NCI-H128 (cell line): ENCODE results near the gene DNAH8.
A peak's percentile ranks its signal among the peaks of the same experiment; 100 is the strongest.
"Not testable (repeated sequence)": the region's sequence is repeated elsewhere in the genome, so short reads cannot be mapped to it uniquely, and the experiment has no call there.

Source experiments
- DNase-seq: peaks from one replicate; lab custom pipeline; 2025; ENCODE audit not compliant: unreplicated experiment; lab: John Stamatoyannopoulos, UW

Gene DNAH8

DNA sequence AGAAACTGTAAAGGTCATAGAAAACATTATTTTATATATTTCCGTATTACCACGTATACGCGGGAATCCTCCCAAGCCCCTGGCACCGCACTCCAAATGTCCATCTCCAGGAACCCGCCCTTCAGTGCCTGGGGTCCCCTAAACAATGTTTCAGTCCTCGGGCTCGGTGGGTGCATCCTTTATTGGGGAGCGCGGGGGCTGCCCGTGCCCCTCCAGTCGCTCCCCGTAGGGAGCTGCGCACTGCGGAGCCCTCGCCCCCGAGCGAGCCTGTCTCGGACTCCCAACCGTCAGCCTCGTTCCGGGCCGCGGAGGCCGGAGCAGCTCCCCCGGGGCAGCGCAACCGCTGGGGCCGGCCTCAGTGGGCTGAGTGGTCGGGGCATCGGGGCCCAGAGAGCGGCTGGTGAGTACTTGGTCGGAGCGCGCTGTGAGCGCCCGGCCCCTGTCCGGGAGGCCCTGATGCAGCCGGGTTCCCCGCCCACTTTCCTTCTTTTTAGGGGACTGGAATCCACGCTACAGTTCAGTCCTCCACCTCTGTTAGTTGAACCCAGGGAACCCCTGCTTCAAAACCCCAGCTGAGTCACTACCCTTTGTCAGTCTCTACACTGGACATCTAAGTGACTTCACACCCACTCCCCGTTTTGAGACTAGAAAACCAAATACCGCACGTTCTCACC is at the start of gene DNAH8:
Gene DNAH8 (plus strand): TSS at position 296 of the 674 bp plus-strand sequence. CDS start 7,499 bp downstream, outside the sequence.
- no peak for DNase-seq

GRCh38 chr6:38671885-38672467 is 43.1 kb upstream of the DNAH8 start:
- DNase-seq = peak; percentile 15

DNA sequence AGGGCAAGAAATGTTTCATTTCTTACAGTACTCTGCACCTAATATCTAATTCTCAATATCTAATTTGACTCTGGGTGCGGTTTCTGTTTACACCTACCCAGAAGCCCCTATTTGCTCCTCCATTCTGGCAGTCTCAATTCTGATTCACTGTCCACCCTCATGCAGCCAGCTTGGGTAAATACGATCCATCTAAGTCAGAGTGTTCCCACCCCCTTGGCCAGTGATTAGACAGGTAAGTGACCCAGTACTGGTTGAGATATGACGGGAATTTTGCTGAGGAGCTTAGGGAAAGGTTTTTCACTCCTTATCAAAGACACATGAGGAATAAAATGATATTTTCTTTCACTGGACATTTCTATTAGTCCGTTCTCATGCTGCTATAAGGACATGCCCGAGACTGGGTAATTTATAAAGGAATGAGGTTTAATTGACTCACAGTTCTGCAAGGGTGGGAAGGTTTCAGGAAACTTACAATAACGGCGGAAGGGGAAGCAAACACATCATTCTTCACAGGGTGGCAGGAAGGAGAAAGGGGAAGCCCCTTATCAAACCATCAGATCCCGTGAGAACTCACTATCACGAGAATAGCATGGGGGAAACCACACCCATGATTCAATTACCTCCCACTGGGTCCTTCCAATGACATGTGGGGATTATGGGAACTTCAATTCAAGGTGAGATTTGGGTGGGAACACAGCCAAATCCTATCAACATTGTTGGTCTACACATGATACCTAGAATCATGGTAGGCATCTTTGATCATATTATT is 41.5 kb upstream of the DNAH8 start:
- DNase-seq = no peak

GRCh38 chr6:38676236-38676973 is 38.7 kb upstream of the DNAH8 start:
- no peak for DNase-seq

GRCh38 chr6:38676974-38677544 is 38.1 kb upstream of the DNAH8 start:
- no peak for DNase-seq

DNA sequence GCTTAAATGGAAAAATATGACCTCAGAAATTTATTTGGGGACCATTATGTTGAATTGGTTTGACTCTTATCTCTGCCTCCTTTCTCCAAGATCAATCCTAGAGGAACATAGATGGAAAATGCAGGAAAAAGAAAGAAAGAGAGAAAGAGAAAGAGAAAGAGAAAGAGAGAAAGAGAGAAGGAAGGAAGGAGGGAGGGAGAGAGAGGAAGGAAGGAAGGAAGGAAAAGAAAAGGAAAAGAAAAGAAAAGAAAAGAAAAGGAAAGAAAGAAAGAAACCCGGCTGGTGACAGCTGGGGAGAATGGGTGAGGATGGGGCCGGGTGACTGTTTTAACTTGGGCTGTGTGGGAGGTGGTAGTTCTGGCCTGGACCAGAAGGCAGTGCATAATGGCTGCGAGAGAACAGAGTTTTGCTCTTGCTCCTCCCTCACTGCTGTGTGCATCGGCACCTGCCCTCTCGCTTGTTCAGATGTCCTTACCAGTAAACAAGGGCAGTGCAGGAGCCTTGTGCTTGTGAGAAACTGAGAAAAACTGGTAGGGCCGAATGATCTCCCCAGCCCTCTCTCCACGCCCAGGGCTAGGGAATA is 36.8 kb upstream of the DNAH8 start:
- DNase-seq = no peak

GRCh38 chr6:38679668-38680067 is 35.4 kb upstream of the DNAH8 start:
- no peak for DNase-seq

GRCh38 chr6:38681850-38682249 is 33.3 kb upstream of the DNAH8 start:
- DNase-seq = no peak

GRCh38 chr6:38684237-38684636 is 30.9 kb upstream of the DNAH8 start:
- no peak for DNase-seq

DNA sequence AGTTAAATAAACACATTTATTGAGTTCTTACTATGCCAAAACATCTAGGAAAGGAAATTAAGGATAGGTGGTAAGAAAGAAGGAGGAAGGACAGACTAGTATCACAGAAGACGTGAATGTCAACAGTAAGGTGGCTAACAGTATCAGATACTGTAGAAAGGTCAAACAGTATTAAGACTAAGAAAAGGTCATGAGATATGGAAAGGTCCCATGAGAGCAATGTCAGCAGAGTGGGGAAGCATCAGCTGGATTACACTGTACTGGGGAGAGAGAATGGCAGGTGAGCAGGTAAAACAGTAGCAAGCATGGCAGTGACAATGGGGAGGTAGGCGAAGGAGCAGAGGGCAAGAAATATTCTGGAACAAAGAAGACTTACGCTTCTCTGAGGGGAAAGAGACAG is 30.2 kb upstream of the DNAH8 start:
- no peak for DNase-seq

DNA sequence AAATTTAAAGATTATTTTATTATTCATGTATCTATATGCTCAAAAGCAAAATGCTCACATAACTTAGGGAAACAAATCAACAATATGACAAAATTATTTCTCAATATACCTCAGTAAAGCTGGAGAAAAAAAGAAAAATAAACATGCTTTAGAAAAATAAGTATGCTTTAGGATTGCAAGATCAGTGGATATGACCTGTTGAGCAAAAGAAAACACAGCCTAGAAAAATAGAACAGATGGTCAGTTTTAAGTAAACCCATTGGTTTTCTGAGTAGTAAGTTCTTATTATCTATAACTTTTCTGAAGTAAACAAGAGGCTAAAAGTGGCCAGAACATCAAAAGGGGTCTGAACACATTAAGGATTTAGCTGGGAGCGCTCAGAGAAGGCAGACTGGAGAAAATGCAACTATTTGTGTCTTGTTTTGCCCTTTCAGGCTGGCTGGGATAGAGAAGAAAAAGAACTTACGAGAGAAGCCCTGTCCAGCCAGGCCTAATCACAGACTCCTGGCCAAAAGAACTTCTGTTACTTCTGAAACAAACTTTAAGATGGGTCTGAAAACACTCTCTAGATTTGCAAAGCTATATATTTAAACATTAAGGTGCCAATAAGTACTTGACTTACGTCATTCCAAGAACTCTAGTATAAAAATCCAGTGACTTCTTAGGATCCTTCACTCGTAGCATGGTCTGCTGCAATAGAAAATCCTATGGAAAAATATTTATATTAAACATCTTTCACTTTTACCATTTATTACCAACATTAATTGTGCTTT is 28.7 kb upstream of the DNAH8 start:
- DNase-seq = no peak

DNA sequence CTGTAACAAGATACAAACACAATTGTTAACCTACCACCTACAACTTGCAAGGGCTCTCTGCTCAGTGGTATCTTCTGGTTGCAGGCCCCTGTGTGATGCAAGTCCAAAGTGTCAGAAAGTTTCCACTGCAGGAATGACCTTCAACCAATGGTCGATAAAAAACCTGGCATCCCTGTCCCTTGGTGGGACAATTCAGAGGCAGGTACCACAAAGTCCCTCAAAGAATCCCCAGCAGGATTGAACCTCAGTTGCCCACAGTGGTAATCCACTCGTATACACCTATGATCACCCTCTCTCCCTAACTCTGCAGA is 28.1 kb upstream of the DNAH8 start:
- DNase-seq = no peak

- DNase-seq = no peak
These were observed 27.6 kb upstream of the DNAH8 start for GRCh38 chr6:38687549-38687948.

DNA sequence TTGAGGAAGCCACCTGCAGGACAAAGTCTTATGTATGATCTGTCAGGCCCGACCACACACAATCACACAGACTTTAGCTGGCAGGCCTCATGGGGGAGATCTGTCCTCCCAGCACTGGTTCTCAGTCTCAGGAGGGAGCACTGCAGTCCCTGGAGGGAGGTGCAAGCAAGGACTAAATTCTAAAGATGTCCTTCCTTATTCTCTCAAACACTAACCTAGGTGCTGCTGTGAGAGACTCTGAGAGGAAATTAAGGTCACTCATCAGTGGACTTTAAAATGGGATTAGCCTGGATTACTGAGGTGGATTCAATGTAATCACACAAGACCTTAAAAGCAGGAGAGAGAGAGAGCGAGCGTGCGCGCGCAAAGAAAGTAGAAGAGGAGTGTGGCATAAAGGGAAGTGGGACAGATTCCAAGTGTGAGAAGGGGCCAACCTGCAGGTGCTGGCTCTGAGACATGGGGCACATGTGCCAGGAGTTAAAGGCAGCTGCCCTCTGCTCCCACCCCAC is 26.5 kb upstream of the DNAH8 start:
- DNase-seq = no peak

DNA sequence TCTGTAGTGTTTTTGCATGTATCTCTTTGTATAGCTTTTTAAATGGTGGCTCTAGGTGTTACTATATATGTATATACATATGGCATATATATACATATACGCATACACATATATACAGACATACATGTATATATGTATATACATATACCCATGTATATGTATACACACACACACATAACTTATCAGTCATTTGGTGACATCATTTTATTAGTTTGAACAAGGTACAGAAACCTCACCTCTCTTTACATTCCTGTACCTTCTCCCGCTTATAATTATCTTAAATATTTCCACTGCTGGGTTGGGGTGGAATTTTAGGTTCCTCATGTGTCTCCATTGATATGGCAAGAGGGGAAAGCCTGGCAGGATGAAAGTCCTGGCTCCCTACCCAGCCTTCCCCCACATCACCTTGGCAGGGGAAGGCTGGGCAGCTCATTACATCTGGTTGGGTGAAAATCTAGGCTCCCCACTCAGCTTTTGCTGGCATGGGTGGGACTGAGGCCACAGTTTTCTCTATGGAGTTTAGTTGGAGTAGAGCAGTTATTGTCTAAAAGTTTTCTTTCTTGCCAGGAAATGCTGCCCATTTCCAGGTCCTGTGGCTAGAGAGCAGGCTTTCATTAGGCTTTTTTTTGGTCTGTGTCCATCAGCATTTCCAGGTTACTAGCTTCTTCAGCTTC is 19.7 kb upstream of the DNAH8 start:
- no peak for DNase-seq

DNA sequence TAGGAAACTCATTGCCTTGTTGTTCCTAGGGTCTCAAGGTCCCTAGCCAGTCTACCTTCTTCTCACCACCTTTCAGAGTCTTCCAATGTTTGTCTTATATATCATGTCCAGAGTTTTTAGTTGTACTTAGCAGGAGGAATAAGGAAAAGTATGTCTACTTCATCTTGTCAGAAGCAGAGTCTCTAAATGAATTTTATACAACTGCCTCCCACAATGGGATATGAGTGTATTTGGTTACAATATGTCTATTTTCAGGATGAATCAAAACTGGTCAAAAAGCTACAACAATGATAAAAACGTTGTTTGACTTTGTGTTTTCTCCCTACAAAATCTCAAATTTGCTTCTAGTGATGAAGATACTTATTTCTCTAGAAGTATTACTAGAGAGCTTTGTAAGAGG is 19.2 kb upstream of the DNAH8 start:
- DNase-seq = no peak

DNA sequence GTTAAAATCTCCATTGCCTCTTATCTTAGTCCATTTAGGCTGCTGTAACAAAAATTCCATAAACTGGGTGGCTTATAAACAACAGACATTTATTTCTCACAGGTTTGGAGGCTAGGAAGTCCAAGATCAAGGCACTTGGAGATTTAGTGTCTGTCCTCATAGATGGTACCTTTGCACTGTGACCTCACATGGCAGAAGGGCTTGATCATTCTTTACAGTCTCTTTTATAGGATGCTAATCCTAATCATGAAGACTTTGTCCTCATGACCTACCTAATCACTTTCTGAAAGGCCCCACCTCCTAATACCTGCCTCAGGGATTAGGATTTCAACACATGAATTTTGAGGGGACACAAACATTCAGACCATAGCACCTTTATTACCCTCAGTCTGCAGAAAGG is 18.8 kb upstream of the DNAH8 start:
- no peak for DNase-seq

DNA sequence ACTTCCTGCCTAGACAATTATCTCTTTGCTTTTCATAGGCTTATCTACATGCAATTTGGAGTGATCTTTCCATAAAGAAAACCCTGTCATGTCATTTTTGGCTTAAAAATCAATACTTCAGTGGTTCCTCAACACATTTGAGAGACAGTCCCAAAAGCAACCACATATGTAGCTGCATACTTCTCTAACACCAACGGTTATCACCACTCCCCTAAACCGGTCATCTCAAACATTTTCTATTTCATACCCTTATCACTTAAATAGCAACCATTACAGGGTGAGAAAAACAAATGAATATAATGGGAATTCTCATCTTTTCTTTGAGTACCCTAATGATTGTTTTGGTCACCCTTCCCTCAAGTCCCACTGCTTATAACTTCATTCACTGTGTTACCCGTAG is 17.3 kb upstream of the DNAH8 start:
- DNase-seq = no peak

- not testable (repeated sequence) for DNase-seq
These were observed 15.4 kb upstream of the DNAH8 start for GRCh38 chr6:38699702-38700101.

DNA sequence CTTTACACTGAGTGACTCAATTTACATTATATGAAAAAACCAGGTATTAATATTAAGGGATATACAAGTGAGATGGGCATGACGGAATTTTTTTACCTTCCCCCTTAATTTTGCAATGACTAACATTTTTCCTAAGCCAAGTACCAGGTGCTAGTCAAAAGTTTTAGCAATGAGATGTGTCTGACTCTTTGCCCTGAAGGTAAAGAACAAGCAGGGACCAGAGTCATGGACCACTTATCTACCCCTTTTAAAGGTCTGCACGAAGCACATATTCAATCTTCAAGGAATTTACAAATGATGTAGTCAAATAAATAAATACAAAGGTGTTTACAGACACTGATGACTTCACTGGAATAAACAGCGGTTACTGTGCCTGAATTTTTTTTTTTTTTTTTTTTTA is 13.6 kb upstream of the DNAH8 start:
- no peak for DNase-seq
